BJ (cell line): ENCODE measurements around the gene RPAIN. TPM values are rescaled to one million over a fixed set of nuclear protein-coding genes. Genes with fewer than 3 reads are reported as not detected.
A peak's percentile ranks its signal among the peaks of the same experiment; 100 is the strongest.

Source experiments
- CTCF ChIA-PET: fragments of 350-600 bp; formaldehyde crosslinking; extraction: SDS; loops from one replicate; lab custom pipeline; 2021; ENCODE audit warnings: antibody characterized with exemption, inconsistent platforms; lab: Yijun Ruan, JAX
- POLR2A ChIA-PET: fragments of 300-600 bp; sonication (Branson Sonifier 250); formaldehyde crosslinking; extraction: SDS; loops from one replicate; lab custom pipeline; 2021; ENCODE audit warnings: antibody characterized with exemption; lab: Charles Lee
- DNase-seq: peaks from one replicate; pipeline ENCODE4 v3.0.0-alpha.2; 2011; ENCODE audit warnings: low read depth
- H3K27me3 ChIP-seq: 2 replicates; pipeline ENCODE4 v1.6.0; 2011; ENCODE audit warnings: low read length; ENCODE audit not compliant: control insufficient read depth, insufficient read depth
- H3K36me3 ChIP-seq: 2 replicates; pipeline ENCODE4 v1.5.1; 2011; ENCODE audit warnings: low read length; ENCODE audit not compliant: control insufficient read depth, insufficient read depth
- H3K4me3 ChIP-seq: 2 replicates; pipeline ENCODE4 v1.5.1; 2011; ENCODE audit warnings: low read depth, mild to moderate bottlenecking, control low read depth, low read length
- polyA plus RNA-seq: library from polyadenylated mRNA; depleted of rRNA; stranded (reverse); fragments of >200 nt; gene quantifications from 2 replicates; pipeline ENCODE4 v1.2.3, GENCODE V29; 2011
- TF ChIP-seq, protein P1 (sequence below): IDR thresholded peaks from 2 replicates; pipeline ENCODE4 v1.5.1; 2011; ENCODE audit warnings: low read depth, mild to moderate bottlenecking, control low read depth, inconsistent platforms, low read length, moderate library complexity; ENCODE audit not compliant: insufficient read depth

The RPAIN gene
- polyA plus RNA-seq, 1 experiment = 22.8 TPM

GRCh38 chr17:5416901-5417300 is 3.1 kb upstream of the RPAIN start:
- no peak for DNase-seq
- Histone ChIP-seq H3K4me3 (no peak overlapping the region), H3K27me3 (no peaks in the 10 kb centered on the region), H3K36me3 (peaks cover 7% of the 10 kb centered on the region)
- ChIA-PET POLR2A (no interaction called here), CTCF (interaction anchor here (1.2 kb wide), 1 partner anchor 23 kb away, joined by 4 read pairs; no protein-coding TSS in a partner anchor)
- TF ChIP-seq, protein P1, sequence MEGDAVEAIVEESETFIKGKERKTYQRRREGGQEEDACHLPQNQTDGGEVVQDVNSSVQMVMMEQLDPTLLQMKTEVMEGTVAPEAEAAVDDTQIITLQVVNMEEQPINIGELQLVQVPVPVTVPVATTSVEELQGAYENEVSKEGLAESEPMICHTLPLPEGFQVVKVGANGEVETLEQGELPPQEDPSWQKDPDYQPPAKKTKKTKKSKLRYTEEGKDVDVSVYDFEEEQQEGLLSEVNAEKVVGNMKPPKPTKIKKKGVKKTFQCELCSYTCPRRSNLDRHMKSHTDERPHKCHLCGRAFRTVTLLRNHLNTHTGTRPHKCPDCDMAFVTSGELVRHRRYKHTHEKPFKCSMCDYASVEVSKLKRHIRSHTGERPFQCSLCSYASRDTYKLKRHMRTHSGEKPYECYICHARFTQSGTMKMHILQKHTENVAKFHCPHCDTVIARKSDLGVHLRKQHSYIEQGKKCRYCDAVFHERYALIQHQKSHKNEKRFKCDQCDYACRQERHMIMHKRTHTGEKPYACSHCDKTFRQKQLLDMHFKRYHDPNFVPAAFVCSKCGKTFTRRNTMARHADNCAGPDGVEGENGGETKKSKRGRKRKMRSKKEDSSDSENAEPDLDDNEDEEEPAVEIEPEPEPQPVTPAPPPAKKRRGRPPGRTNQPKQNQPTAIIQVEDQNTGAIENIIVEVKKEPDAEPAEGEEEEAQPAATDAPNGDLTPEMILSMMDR = no peak

DNA sequence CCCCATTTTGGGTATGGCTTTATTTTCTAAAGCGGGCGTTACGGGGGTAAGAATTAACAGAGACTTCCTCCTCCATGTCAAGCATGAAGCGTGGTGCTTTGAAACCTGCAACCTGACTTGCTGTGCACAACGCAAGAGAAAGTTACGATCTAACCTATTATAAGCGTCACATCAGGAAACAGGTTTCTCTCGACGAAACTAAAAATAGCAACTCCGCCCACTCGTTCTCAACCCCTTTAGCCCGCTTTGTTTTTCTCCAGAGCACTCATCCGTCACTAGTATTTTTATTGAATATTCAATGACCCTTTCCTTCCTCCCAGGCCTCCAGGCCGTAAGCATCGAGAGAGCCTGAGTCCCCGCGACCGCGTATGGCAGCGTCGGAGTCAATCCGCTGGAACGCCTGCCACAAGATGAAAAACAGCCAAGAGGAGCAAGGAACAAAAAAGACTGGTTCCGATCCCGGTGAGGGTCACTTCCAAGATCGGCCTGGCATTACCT is 1.1 kb upstream of the RPAIN start:
- DNase-seq = no peak
- ChIA-PET CTCF (interaction anchor here (0.7 to 1.2 kb wide), 3 partner anchors 20 to 170 kb away, joined by 3 to 6 read pairs (median 6); partner anchors contain the start of gene C1QBP), POLR2A (interaction anchor here (0.6 kb wide), 1 partner anchor 108 kb away, joined by 3 read pairs; no protein-coding TSS in a partner anchor)
- Histone ChIP-seq H3K36me3 (peaks cover 4% of the 10 kb centered on the region), H3K27me3 (no peaks in the 10 kb centered on the region), H3K4me3 (peak overlapping the region; percentile 65)
- TF ChIP-seq, protein P1 = no peak

DNA sequence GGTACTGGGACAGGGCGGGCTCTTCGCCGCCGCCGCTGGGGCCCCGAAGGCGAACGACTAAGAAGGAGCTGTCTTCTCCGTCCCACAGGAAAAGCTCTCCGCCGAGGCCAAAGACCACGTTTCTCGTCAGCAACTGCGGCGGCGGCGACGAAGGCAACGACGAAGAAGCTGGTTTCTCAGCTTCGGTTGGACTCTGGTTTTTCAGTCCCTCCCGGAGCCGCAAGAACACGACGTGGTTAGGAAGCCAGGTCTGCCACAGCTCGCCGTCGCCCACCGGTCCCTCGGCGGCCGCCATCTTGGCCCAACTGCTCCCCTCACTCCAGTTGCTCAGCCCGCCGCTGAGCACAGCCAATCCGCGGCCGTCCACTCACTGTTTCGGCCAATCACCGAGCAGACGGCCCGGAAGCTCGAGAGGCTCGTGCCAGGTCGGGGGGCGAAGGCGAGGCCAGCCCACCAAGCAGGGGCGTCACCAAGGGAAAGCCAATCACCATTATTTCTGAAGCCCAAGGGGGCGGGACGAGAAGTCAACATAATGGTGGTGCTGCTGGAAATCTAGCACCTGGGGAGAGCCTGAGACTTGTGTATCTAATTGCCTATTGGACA is 525 bp upstream of the RPAIN start, which contains the start of gene NUP88:
Gene NUP88, minus strand, starts transcription at position 307 of the 603 bp plus-strand sequence. Its CDS starts 12 bp downstream, at position 295.
- peak within 1 kb of the TSS; percentile 65 for H3K4me3 ChIP-seq
- TF ChIP-seq, protein P1 = no peak
- peak; percentile 90 for DNase-seq
- no peaks in the 10 kb centered on the region for H3K27me3 ChIP-seq
- CTCF ChIA-PET = interaction anchor here (0.7 to 1.2 kb wide), 4 partner anchors 19 to 191 kb away, joined by 3 to 6 read pairs (median 4); partner anchors contain the start of gene C1QBP
- POLR2A ChIA-PET = interaction anchor here (0.6 kb wide), 1 partner anchor 108 kb away, joined by 3 read pairs; no protein-coding TSS in a partner anchor
- H3K36me3 ChIP-seq = peaks cover 4% of the 10 kb centered on the region

GRCh38 chr17:5422505-5422904 is 2.5 kb downstream of the RPAIN start:
- H3K36me3 ChIP-seq = peaks cover 4% of the 10 kb centered on the region
- CTCF ChIA-PET = interaction anchor here (0.8 to 3.7 kb wide), 3 partner anchors 9 to 16 kb away, joined by 3 to 22 read pairs (median 4); partner anchors contain the start of gene C1QBP

More at GRCh38 chr17:5422505-5422904, 2.5 kb downstream of the RPAIN start:
- Histone ChIP-seq H3K4me3 (no peak overlapping the region), H3K27me3 (no peaks in the 10 kb centered on the region)
- DNase-seq = no peak
- POLR2A ChIA-PET = interaction anchor here (1.0 kb wide), 1 partner anchor 14 kb away, joined by 4 read pairs; no protein-coding TSS in a partner anchor
- TF ChIP-seq, protein P1 = peak; percentile 23; the same call in 1 of the 2 replicates
